ENCODE results near the gene FAM117A. TPM values are rescaled to one million over a fixed set of nuclear protein-coding genes. Genes with fewer than 3 reads are reported as not detected.

FAM117A gene
- total RNA-seq, 1 donor from 2014 or later, result 30.0 TPM

GRCh38 chr17:49738456-49739163 is 25.3 kb downstream of the FAM117A start:
- H3K9me3 Mint-ChIP-seq, result peaks cover 2% of the 10 kb centered on the region
- H3K27me3 Mint-ChIP-seq, result no peaks in the 10 kb centered on the region
- DNase-seq, result no peak
- intact Hi-C loops (cut with micrococcal nuclease), result loop anchor here (1.0 to 2.0 kb wide), 5 partner anchors 10 to 61 kb away; partner anchors contain the start of gene KAT7
- TF ChIP-seq, protein P1, sequence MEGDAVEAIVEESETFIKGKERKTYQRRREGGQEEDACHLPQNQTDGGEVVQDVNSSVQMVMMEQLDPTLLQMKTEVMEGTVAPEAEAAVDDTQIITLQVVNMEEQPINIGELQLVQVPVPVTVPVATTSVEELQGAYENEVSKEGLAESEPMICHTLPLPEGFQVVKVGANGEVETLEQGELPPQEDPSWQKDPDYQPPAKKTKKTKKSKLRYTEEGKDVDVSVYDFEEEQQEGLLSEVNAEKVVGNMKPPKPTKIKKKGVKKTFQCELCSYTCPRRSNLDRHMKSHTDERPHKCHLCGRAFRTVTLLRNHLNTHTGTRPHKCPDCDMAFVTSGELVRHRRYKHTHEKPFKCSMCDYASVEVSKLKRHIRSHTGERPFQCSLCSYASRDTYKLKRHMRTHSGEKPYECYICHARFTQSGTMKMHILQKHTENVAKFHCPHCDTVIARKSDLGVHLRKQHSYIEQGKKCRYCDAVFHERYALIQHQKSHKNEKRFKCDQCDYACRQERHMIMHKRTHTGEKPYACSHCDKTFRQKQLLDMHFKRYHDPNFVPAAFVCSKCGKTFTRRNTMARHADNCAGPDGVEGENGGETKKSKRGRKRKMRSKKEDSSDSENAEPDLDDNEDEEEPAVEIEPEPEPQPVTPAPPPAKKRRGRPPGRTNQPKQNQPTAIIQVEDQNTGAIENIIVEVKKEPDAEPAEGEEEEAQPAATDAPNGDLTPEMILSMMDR (IDR thresholded peaks at IDR 0.05), result no peak
- no peak overlapping the region for H3K4me3 Mint-ChIP-seq
- ATAC-seq (ENCODE audit: low read depth), result no peak
- H3K4me1 Mint-ChIP-seq, result peaks cover 80% of the 10 kb centered on the region
- ChIA-PET CTCF (interaction anchor here (1.0 to 1.3 kb wide), 3 partner anchors 9 to 41 kb away, joined by 3 to 4 read pairs (median 4); no protein-coding TSS in a partner anchor), POLR2A (interaction anchor here (1.3 to 6.9 kb wide), 6 partner anchors 8 to 50 kb away, joined by 4 to 93 read pairs (median 6); partner anchors contain the start of genes FAM117A, KAT7 and SLC35B1)
- H3K27ac Mint-ChIP-seq, result peak overlapping the region; percentile 99
- H3K36me3 Mint-ChIP-seq (ENCODE audit: low read depth), result peaks cover 18% of the 10 kb centered on the region

GRCh38 chr17:49734515-49735490 is 29.1 kb downstream of the FAM117A start:
- Mint-ChIP-seq H3K4me3 (no peak overlapping the region), H3K4me1 (peaks cover 68% of the 10 kb centered on the region), H3K9me3 (peaks cover 2% of the 10 kb centered on the region), H3K27me3 (no peaks in the 10 kb centered on the region), H3K27ac (no peak overlapping the region), H3K36me3 (ENCODE audit: low read depth) (peaks cover 44% of the 10 kb centered on the region)
- intact Hi-C loops (cut with micrococcal nuclease), result no loop called here
- TF ChIP-seq, protein P1 (IDR thresholded peaks at IDR 0.05), result no peak
- DNase-seq (no peak), ATAC-seq (ENCODE audit: low read depth) (no peak)
- CTCF ChIA-PET, result no interaction called here
- POLR2A ChIA-PET, result no interaction called here

GRCh38 chr17:49731435-49731831 is 32.5 kb downstream of the FAM117A start:
- TF ChIP-seq, protein P1 (IDR thresholded peaks at IDR 0.05), result no peak
- ChIA-PET POLR2A (interaction anchor here (1.1 to 1.5 kb wide), 3 partner anchors 9 to 33 kb away, joined by 3 to 4 read pairs (median 4); partner anchors contain the start of gene FAM117A), CTCF (no interaction called here)
- H3K4me3 Mint-ChIP-seq, result no peak overlapping the region
- no peaks in the 10 kb centered on the region for H3K27me3 Mint-ChIP-seq
- ATAC-seq (ENCODE audit: low read depth) (no peak), DNase-seq (no peak)
- intact Hi-C loops (cut with micrococcal nuclease), result no loop called here
- peaks cover 2% of the 10 kb centered on the region for H3K9me3 Mint-ChIP-seq
- no peak overlapping the region for H3K27ac Mint-ChIP-seq
- peaks cover 51% of the 10 kb centered on the region for H3K4me1 Mint-ChIP-seq
- peaks cover 62% of the 10 kb centered on the region for H3K36me3 Mint-ChIP-seq (ENCODE audit: low read depth)

- no peak for DNase-seq
- ATAC-seq (ENCODE audit: low read depth), result no peak
- Mint-ChIP-seq H3K27me3 (no peaks in the 10 kb centered on the region), H3K4me1 (peaks cover 47% of the 10 kb centered on the region), H3K27ac (no peak overlapping the region), H3K36me3 (ENCODE audit: low read depth) (peaks cover 66% of the 10 kb centered on the region), H3K9me3 (peaks cover 2% of the 10 kb centered on the region), H3K4me3 (no peak overlapping the region)
- TF ChIP-seq, protein P1 (IDR thresholded peaks at IDR 0.05), result no peak
- ChIA-PET POLR2A (interaction anchor here (1.2 kb wide), 1 partner anchor 10 kb away, joined by 3 read pairs; no protein-coding TSS in a partner anchor), CTCF (no interaction called here)
- intact Hi-C loops (cut with micrococcal nuclease), result no loop called here
Observed at GRCh38 chr17:49730785-49731434, 33.0 kb downstream of the FAM117A start.
